PC-9 (cell line): ENCODE results near the gene VIPR1. TPM values are rescaled to one million over a fixed set of nuclear protein-coding genes. Genes with fewer than 3 reads are reported as not detected.
A peak's percentile ranks its signal among the peaks of the same experiment; 100 is the strongest.

ENCODE experiments used
- BruUV-seq: library from RNA; stranded (reverse); fragments of 400-500 nt; replicated peaks from 2 replicates; lab custom pipeline; 2021; lab: Mats Ljungman, UMichigan
- CTCF ChIA-PET: fragments of 300-600 bp; sonication (Branson Sonifier 250); formaldehyde crosslinking; loops from one replicate; lab custom pipeline; 2022; ENCODE audit warnings: antibody characterized with exemption; lab: Charles Lee
- POLR2A ChIA-PET: fragments of 300-600 bp; sonication (Branson Sonifier 250); formaldehyde crosslinking; loops from one replicate; lab custom pipeline; 2022; ENCODE audit warnings: antibody characterized with exemption; ENCODE audit not compliant: unreplicated experiment; lab: Charles Lee
- DNase-seq, 2 experiments: peaks; one replicate each; pipeline versions ENCODE4 v3.0.0 to v3.0.0-alpha.2; 2015 to 2022; ENCODE audit warnings: mixed read lengths in 1 of 2
- H2AFZ ChIP-seq: fragments of 200-600 bp; sonication (generic); 2 replicates; pipeline ENCODE4 v1.8.1; 2017; ENCODE audit warnings: antibody characterized with exemption
- H3F3A ChIP-seq: fragments of 200-600 bp; sonication (generic); 2 replicates; pipeline ENCODE4 v1.8.1; 2017; ENCODE audit warnings: antibody characterized with exemption, mild to moderate bottlenecking, low read depth; ENCODE audit not compliant: insufficient read depth
- H3K27ac ChIP-seq: fragments of 200-600 bp; sonication (generic); 2 replicates; pipeline ENCODE4 v1.6.1; 2016; ENCODE audit warnings: mixed run types
- H3K27me3 ChIP-seq: fragments of 200-600 bp; sonication (generic); 2 replicates; pipeline ENCODE4 v1.6.1; 2016; ENCODE audit warnings: low read depth, mixed run types; ENCODE audit not compliant: insufficient read depth
- H3K36me3 ChIP-seq: fragments of 200-600 bp; sonication (generic); 2 replicates; pipeline ENCODE4 v1.6.1; 2016; ENCODE audit warnings: low read depth, mixed run types
- H3K4me1 ChIP-seq: fragments of 200-600 bp; sonication (generic); replicated peaks from 2 replicates; pipeline ENCODE4 v1.6.1; 2016; ENCODE audit warnings: mixed run types; ENCODE audit not compliant: insufficient read depth
- H3K4me2 ChIP-seq: fragments of 200-600 bp; sonication (generic); 2 replicates; pipeline ENCODE4 v1.6.1; 2017; ENCODE audit warnings: mixed run types
- H3K4me3 ChIP-seq: fragments of 200-600 bp; sonication (generic); 2 replicates; pipeline ENCODE4 v1.6.1; 2016; ENCODE audit warnings: mixed run types
- H3K79me2 ChIP-seq: fragments of 200-600 bp; sonication (generic); 2 replicates; pipeline ENCODE4 v1.6.1; 2017; ENCODE audit warnings: low read depth, mixed run types
- H3K9me2 ChIP-seq: fragments of 200-600 bp; sonication (generic); 2 replicates; pipeline ENCODE4 v1.8.1; 2017; ENCODE audit warnings: mild to moderate bottlenecking; ENCODE audit not compliant: insufficient read depth
- H3K9me3 ChIP-seq: fragments of 200-600 bp; sonication (generic); 2 replicates; pipeline ENCODE4 v1.8.1; 2016; ENCODE audit warnings: low read depth; ENCODE audit not compliant: insufficient read depth
- H4K20me1 ChIP-seq: fragments of 200-600 bp; sonication (generic); 2 replicates; pipeline ENCODE4 v1.8.1; 2017; ENCODE audit not compliant: insufficient read depth
- CTCF ChIP-seq: fragments of 200-600 bp; sonication (generic); conservative IDR thresholded peaks from 2 replicates; pipeline ENCODE4 v1.6.1; 2017; ENCODE audit warnings: mixed run types, antibody characterized with exemption, mild to moderate bottlenecking, moderate library complexity
- EZH2 ChIP-seq: fragments of 200-600 bp; sonication (generic); IDR thresholded peaks from 2 replicates; pipeline ENCODE4 v1.8.0; 2017; ENCODE audit warnings: antibody characterized with exemption, low read depth
- intact Hi-C: fragments of 100-400 bp; cut with micrococcal nuclease; formaldehyde crosslinking; loops from one replicate; pipeline ENCODE4 v1.10.0; 2022; ENCODE audit not compliant: unreplicated experiment
- total RNA-seq: library from RNA; stranded (reverse); gene quantifications from 2 replicates; pipeline ENCODE4 v1.2.3, GENCODE V29; 2021

Gene VIPR1
- total RNA-seq, 1 experiment from 2014 or later: 23.9 TPM

GRCh38 chr3:42495393-42495792 lies 7.0 kb upstream of the VIPR1 start:
- Histone ChIP-seq H3K79me2 (no peaks in the 10 kb centered on the region), H3K9me2 (no peaks in the 10 kb centered on the region), H3K4me3 (no peak overlapping the region), H3K27ac (no peak overlapping the region), H3K36me3 (no peaks in the 10 kb centered on the region), H3K27me3 (no peaks in the 10 kb centered on the region), H3K4me2 (no peak overlapping the region), H4K20me1 (no peaks in the 10 kb centered on the region), H3F3A (peaks cover 23% of the 10 kb centered on the region; the same call in 1 of the 2 replicates), H2AFZ (no peak overlapping the region), H3K9me3 (no peaks in the 10 kb centered on the region), H3K4me1 (peaks cover 57% of the 10 kb centered on the region)
- ChIA-PET POLR2A (interaction anchor here (0.7 kb wide), 1 partner anchor 108 kb away, joined by 3 read pairs; no protein-coding TSS in a partner anchor), CTCF (no interaction called here)
- intact Hi-C loops: no loop called here
- TF ChIP-seq EZH2 (no peak), CTCF (no peak)
- DNase-seq: no peak
- BruUV-seq: no TSS peak

GRCh38 chr3:42497009-42497731 lies 5.3 kb upstream of the VIPR1 start:
- H3K27ac ChIP-seq: peak overlapping the region; percentile 89
- peak overlapping the region; percentile 45; the same call in 1 of the 2 replicates for H3K4me3 ChIP-seq
- DNase-seq: peak; percentile 63 to 95
- intact Hi-C loops: no loop called here
- no peaks in the 10 kb centered on the region for H3K79me2 ChIP-seq
- H3K27me3 ChIP-seq: no peaks in the 10 kb centered on the region
- H3K4me1 ChIP-seq: peaks cover 39% of the 10 kb centered on the region
- no peaks in the 10 kb centered on the region for H3K36me3 ChIP-seq
- H3K9me2 ChIP-seq: no peaks in the 10 kb centered on the region
- peak overlapping the region; percentile 84 for H3K4me2 ChIP-seq
- ChIA-PET CTCF (interaction anchor here (0.6 to 1.1 kb wide), 3 partner anchors 54 to 897 kb away, joined by 4 to 6 read pairs (median 5); no protein-coding TSS in a partner anchor), POLR2A (interaction anchor here (0.6 to 0.7 kb wide), 3 partner anchors 21 to 306 kb away, joined by 4 read pairs; no protein-coding TSS in a partner anchor)
- no peak overlapping the region for H2AFZ ChIP-seq
- peaks cover 18% of the 10 kb centered on the region; the same call in 1 of the 2 replicates for H3F3A ChIP-seq
- H3K9me3 ChIP-seq: no peaks in the 10 kb centered on the region
- H4K20me1 ChIP-seq: no peaks in the 10 kb centered on the region
- no TSS peak for BruUV-seq
- TF ChIP-seq CTCF (no peak), EZH2 (no peak)

- POLR2A ChIA-PET: no interaction called here
Observed at GRCh38 chr3:42498034-42498433, 4.4 kb upstream of the VIPR1 start.

More at GRCh38 chr3:42498034-42498433, 4.4 kb upstream of the VIPR1 start:
- Histone ChIP-seq H3K4me3 (no peak overlapping the region), H3K4me2 (peak overlapping the region; percentile 84), H4K20me1 (no peaks in the 10 kb centered on the region), H3K27me3 (no peaks in the 10 kb centered on the region), H3K9me3 (no peaks in the 10 kb centered on the region), H3K27ac (peak overlapping the region; percentile 89), H3F3A (peaks cover 18% of the 10 kb centered on the region; the same call in 1 of the 2 replicates), H3K9me2 (no peaks in the 10 kb centered on the region), H2AFZ (no peak overlapping the region), H3K79me2 (peaks cover under 1% of the 10 kb centered on the region; the same call in 1 of the 2 replicates), H3K36me3 (no peaks in the 10 kb centered on the region), H3K4me1 (peaks cover 31% of the 10 kb centered on the region)
- no peak for TF ChIP-seq EZH2
- TF ChIP-seq CTCF: no peak
- no peak for DNase-seq
- intact Hi-C loops: no loop called here
- CTCF ChIA-PET: interaction anchor here (0.6 kb wide), 1 partner anchor 896 kb away, joined by 6 read pairs; no protein-coding TSS in a partner anchor
- no TSS peak for BruUV-seq
